ENCODE results near the gene NPAS3. TPM values are rescaled to one million over a fixed set of nuclear protein-coding genes. Genes with fewer than 3 reads are reported as not detected.

NPAS3 gene
- total and polyA plus RNA-seq, 2 of the 8 experiments (the other 6 are each of a cell fraction or from before 2014, with no cell fraction given), result 0.11 to 0.60 TPM

DNA sequence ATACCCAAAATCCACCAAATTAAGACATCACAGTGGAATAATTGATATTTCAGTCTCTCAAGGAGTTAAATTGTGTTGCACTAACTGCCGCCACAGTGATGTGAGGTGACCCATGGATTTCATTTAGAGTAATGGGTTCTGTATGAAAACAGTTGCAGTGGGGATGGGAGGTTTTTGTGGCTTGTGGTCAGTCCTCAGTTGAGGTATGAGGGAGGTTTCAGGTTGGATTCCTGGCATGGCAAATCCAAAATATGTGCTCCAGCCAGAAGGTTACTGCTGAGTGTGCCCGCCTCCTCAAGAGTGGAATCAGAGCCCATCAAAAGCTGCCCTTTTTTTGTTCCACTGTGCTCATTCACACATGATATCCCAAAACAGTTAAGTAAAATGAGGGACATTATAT lies 525.1 kb downstream of the NPAS3 start:
- FAIRE-seq, result no peak
- CTCF ChIA-PET (ENCODE audit: partially characterized antibody), result no interaction called here
- no peak overlapping the region for H2BK20ac ChIP-seq (ENCODE audit: low read length)
- no peak for TF ChIP-seq CREB1 (IDR thresholded peaks at IDR 0.05)

More for the DNA sequence above, 525.1 kb downstream of the NPAS3 start:
- Histone ChIP-seq H2BK120ac (replicated peaks; ENCODE audit: low read depth, low read length) (no peak overlapping the region), H3K23ac (ENCODE audit: insufficient read length) (no peak overlapping the region), H3K4me2 (ENCODE audit: insufficient read depth in 1 of 2, low read depth in 2 of 2, low read length in 2 of 2) (no peak overlapping the region), H4K8ac (ENCODE audit: extremely low read depth, insufficient read depth, low read length) (no peak overlapping the region), H3K56ac (replicated peaks; ENCODE audit: insufficient read length, low read depth, low read length) (no peak overlapping the region), H4K91ac (replicated peaks; ENCODE audit: insufficient read length, low read length) (no peak overlapping the region), H2BK15ac (ENCODE audit: low read length) (no peak overlapping the region), H3K79me2 (ENCODE audit: control insufficient read depth in 1 of 2, insufficient read depth in 2 of 2, low read length in 2 of 2) (no peaks in the 10 kb centered on the region), H3K14ac (ENCODE audit: insufficient read length) (no peak overlapping the region), H3K23me2 (ENCODE audit: low read depth, low read length) (no peaks in the 10 kb centered on the region), H2AFZ (ENCODE audit: low read length) (no peak overlapping the region), H2BK12ac (ENCODE audit: low read depth, low read length) (no peak overlapping the region), H3K4me3 (ENCODE audit: extremely low read depth in 1 of 4, insufficient read depth in 2 of 4, low read depth in 3 of 4, low read length in 4 of 4) (no peak overlapping the region), H4K5ac (ENCODE audit: insufficient read length, low read depth, low read length) (no peak overlapping the region), H4K20me1 (replicated peaks in 1 of 2; ENCODE audit: control insufficient read depth in 1 of 2, insufficient read depth in 2 of 2, low read length in 2 of 2) (no peaks in the 10 kb centered on the region), H3K9ac (replicated peaks in 1 of 4; ENCODE audit: extremely low read depth in 1 of 4, low read depth in 3 of 4, low read length in 3 of 4) (no peak overlapping the region), H3K27ac (ENCODE audit: low read depth, low read length) (no peak overlapping the region), H3K4me1 (replicated peaks in 1 of 4; ENCODE audit: control insufficient read depth in 3 of 4, insufficient read depth in 4 of 4, low read length in 3 of 4) (peaks cover 0 to 2% (median 0%) of the 10 kb centered on the region in 4 experiments; a peak in 3 of 7 replicates), H3K9me3 (ENCODE audit: insufficient read depth in 2 of 2, low read depth in 1 of 2, low read length in 1 of 2) (no peaks in the 10 kb centered on the region), H3K4ac (replicated peaks; ENCODE audit: insufficient read length, low read depth, low read length) (no peak overlapping the region), H2BK5ac (ENCODE audit: low read depth, low read length) (no peak overlapping the region), H3K79me1 (ENCODE audit: low read depth, low read length) (no peaks in the 10 kb centered on the region), H2AK5ac (ENCODE audit: low read depth, low read length) (no peak overlapping the region), H3K27me3 (replicated peaks in 1 of 4; ENCODE audit: control insufficient read depth in 3 of 4, extremely low read depth in 1 of 4, insufficient read depth in 3 of 4, low read length in 3 of 4) (no peaks in the 10 kb centered on the region), H3K36me3 (ENCODE audit: control insufficient read depth in 2 of 4, insufficient read depth in 4 of 4, low read length in 3 of 4) (no peaks in the 10 kb centered on the region), H3K18ac (ENCODE audit: extremely low read depth, low read length) (no peak overlapping the region)
- no peak for DNase-seq (ENCODE audit: low read depth in 1 of 2, low spot score in 2 of 2)
- 100% methylated on average over 2 of the region's 2 CpGs; no CpG with 5 or more reads in 1 of the 2 experiments for whole genome bisulfite sequencing, 2 experiments (ENCODE audit: extremely low coverage in 1 of 2, insufficient coverage in 1 of 2, insufficient read length in 1 of 2, insufficient replicate concordance in 2 of 2, low coverage in 1 of 2, low lambda C conversion rate in 2 of 2, missing lambda C conversion rate in 1 of 2)
- POLR2A ChIA-PET (ENCODE audit: partially characterized antibody), result no interaction called here

All from H1 (cell line).